ENCODE measurements around the gene MED13L. TPM values are rescaled to one million over a fixed set of nuclear protein-coding genes. Genes with fewer than 3 reads are reported as not detected.

MED13L gene
- total RNA-seq, 4 donors from 2014 or later = 153 to 251 (median 194) TPM

DNA sequence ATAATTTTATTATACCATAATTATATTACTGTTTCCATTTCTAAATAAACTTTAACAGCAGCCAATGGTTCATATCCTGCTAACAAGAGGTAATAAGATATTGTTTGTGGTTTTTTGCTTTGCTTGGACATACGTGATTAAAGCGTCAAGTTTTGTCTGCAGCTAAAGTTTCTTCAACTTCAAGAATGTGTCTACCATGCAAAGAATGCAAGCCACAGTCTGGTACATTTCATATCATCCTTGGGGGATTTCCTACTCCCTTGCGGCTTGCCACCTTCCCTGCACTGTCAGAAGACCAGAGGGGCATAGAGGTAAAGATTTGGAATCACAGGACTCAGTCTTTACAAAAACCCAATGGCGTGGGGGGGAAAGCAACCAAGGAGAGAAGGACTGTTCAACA is 125.2 kb downstream of the MED13L start:
- no peak for DNase-seq (ENCODE audit: low spot score)
- ATAC-seq (ENCODE audit: low FRiP score) = peak; percentile 30
- TF ChIP-seq, protein P1, sequence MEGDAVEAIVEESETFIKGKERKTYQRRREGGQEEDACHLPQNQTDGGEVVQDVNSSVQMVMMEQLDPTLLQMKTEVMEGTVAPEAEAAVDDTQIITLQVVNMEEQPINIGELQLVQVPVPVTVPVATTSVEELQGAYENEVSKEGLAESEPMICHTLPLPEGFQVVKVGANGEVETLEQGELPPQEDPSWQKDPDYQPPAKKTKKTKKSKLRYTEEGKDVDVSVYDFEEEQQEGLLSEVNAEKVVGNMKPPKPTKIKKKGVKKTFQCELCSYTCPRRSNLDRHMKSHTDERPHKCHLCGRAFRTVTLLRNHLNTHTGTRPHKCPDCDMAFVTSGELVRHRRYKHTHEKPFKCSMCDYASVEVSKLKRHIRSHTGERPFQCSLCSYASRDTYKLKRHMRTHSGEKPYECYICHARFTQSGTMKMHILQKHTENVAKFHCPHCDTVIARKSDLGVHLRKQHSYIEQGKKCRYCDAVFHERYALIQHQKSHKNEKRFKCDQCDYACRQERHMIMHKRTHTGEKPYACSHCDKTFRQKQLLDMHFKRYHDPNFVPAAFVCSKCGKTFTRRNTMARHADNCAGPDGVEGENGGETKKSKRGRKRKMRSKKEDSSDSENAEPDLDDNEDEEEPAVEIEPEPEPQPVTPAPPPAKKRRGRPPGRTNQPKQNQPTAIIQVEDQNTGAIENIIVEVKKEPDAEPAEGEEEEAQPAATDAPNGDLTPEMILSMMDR (IDR thresholded peaks at IDR 0.05) = no peak

DNA sequence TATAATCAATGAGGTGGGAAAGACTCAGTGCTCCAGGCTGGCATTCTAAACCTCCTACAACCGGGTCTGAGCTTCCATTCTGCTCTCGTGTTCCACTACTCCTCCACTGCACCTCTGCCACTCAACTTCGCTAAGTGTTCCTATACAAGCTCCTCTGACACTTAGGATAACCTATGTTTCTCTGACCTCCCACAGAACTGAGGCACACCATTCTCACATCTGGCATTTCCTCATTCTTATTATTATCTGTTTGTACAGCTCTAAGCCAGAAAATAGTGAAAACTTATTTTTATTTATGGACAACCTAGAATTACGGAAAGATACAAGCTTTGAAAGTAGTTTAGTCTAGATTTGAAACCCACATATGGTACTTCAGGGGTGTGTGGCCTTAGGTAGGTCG is 127.0 kb downstream of the MED13L start:
- TF ChIP-seq, protein P1 (IDR thresholded peaks at IDR 0.05) = no peak
- DNase-seq (ENCODE audit: low spot score) (no peak), ATAC-seq (ENCODE audit: low FRiP score) (no peak)

DNA sequence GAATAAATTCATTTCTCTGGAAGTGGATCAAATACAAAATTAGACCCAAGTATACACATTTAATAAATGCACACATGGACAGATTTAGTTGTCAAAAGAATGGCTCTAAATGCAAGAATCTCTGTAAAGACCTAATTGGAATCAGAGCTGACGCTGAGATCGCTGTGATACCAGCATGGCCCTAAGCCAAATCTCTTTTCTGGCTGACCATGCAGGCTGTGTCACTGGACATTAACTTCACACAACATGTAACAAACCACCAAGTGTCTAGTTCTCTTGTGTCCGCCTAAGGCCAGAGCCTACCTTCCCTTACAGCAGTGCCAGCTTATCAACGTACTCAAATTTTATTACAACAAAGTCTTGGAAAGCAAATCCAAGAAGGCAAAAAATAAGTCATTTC is 127.5 kb downstream of the MED13L start:
- DNase-seq (ENCODE audit: low spot score) (no peak), ATAC-seq (ENCODE audit: low FRiP score) (no peak)

DNA sequence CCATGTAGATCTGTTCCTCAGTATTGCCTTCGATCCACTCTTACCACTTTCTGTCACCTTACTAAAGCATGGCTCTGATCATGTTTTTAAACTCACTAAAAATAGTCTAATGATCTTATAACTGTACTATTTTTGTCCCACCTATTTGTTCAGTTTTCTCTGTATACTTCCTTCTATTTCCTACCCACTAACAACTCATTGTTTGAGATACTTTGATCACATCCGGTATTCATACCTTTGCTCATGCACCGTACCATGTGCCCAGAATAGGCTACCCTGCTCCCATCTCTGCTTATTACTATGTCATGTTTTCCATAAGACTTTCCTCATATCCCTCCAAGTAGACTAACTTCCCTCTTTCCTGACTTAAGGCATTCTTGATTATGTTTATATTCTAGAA is 128.6 kb downstream of the MED13L start:
- ATAC-seq (ENCODE audit: low FRiP score) (no peak), DNase-seq (ENCODE audit: low spot score) (no peak)
- TF ChIP-seq, protein P1 (IDR thresholded peaks at IDR 0.05) = no peak

More for the DNA sequence above, 127.5 kb downstream of the MED13L start:
- TF ChIP-seq, protein P1 (IDR thresholded peaks at IDR 0.05) = no peak

DNA sequence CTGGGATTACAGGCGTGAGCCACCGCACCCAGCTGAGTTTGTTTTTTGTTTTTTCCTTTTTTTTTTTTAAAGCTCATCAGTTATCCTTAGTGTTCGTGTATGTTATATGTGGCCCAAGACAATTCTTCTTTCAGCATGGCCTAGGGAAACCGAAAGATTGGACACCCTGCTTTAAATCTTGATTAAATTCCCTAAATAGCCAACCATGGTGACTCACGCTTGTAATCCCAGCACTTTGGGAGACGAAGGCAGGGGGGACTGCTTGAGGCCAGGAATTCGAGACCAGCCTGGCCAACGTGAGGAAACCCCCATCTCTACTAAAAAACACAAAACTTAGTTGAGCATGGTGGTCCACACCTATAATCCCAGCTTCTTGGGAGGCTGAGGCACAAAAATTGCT is 131.1 kb downstream of the MED13L start:
- TF ChIP-seq, protein P1 (IDR thresholded peaks at IDR 0.05) = no peak
- no peak for ATAC-seq (ENCODE audit: low FRiP score)

DNA sequence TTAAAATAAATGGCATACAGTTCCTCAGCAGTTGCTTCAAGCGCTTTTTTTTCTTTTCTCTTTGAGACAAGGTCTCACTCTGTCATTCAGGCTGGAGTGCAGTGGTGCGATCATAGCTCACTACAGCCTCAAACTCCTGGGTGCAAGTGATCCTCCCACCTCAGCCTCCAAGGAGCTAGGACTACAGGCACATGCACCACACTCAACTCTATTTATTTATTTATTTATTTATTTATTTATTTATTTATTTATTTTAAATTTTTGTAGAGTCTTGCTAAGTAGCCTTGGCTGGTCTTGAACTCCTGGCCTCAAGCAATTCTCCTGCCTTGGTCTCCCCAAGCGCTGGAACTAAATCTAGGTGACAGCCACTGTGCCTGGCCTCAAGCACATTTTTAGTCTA is 132.0 kb downstream of the MED13L start:
- TF ChIP-seq, protein P1 (IDR thresholded peaks at IDR 0.05) = no peak
- DNase-seq (ENCODE audit: low spot score) = no peak
- no peak for ATAC-seq (ENCODE audit: low FRiP score)

More for the DNA sequence above, 131.1 kb downstream of the MED13L start:
- DNase-seq (ENCODE audit: low spot score) = no peak

DNA sequence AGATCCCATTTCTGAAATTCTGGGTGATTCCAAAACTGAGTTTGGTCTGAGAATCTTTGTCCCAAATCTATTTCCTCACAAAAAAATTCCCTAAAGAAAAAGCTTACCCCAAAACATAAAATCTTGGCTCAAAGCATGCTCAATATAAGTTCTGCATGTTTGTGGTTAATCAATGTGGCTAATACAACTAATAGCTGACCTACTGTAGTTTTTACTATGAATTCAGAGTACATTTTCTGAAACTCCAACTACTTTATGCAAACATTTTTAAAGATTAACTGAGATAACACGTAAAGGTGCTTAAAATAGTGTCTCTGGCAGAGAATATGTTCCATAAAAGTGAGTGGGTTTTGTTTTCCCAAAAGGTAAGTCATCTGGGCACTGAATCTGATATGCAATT is 133.1 kb downstream of the MED13L start:
- TF ChIP-seq, protein P1 (IDR thresholded peaks at IDR 0.05) = no peak
- DNase-seq (ENCODE audit: low spot score) = no peak

More for the DNA sequence above, 133.1 kb downstream of the MED13L start:
- no peak for ATAC-seq (ENCODE audit: low FRiP score)

Measured in omental fat pad (tissue), 4 donors.